GM19099 (cell line): ENCODE measurements around the gene LRP8.

ENCODE experiments used
- POLR2A ChIP-seq: IDR thresholded peaks from 3 replicates; pipeline ENCODE4 v1.6.1; 2011; ENCODE audit warnings: low read depth; ENCODE audit not compliant: insufficient read length; ENCODE audit errors: extremely low read depth

Gene LRP8

GRCh38 chr1:53366901-53367502 is 39.1 kb upstream of the LRP8 start:
- no peak for TF ChIP-seq POLR2A

GRCh38 chr1:53365437-53366063 is 37.7 kb upstream of the LRP8 start:
- TF ChIP-seq POLR2A, result no peak

DNA sequence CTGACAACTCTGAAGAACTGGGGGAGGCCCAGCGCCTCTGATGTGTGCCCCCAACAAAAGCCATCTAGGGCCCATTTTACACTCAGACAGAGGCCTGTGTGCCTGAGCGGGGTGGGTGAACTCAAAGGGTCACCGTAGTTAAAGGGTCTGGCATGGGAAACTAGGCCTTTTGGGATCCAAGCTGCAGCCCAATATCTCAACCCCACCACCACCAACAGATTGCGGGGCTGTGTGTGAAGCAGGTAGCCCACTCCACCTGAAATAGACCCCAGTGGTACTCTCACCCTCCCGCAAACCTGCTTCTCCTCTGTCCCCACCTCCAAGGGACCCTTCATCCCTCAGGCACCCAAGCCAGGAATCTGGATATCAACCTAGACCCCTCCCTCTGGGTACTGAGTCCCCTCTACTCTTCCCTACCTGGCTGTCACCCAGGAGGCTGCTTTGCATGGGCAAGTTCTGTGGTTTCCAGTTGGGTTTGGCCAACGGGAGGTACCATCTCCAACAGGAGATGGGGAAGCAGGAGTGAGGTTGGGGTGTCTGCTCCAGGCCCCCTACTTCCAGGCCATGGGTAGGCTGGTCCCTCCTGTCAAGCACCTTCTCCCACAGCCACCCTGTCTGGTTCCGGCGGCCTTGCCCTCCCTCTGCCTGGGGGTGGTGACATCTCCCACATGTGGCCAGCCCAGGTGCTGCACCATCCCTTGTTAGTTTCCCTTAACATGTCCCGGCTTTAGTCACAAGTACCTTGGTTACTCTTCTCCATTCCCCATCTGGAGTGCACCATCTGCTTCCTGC is 35.2 kb upstream of the LRP8 start:
- TF ChIP-seq POLR2A, result no peak

DNA sequence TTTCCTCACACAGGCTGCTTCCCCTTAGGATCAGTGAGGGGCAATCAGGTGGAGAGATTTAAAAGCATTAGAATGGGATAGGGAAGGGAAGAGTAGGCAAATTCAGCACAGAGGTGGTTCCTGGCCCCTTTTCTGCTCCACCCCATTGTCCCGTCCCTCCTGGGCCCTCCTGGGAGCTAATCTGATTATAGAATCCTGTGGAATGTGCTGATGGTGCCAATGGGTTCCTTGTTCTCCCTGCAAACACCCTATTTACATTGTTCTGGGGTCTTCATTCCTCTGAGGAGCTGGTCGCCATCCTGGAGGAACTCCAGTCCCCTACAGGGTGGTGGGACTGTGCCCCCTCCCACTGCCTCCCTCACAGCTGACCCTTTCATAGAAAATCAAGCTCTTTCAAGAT is 34.4 kb upstream of the LRP8 start:
- no peak for TF ChIP-seq POLR2A

- no peak for TF ChIP-seq POLR2A
These were observed 33.7 kb upstream of the LRP8 start for GRCh38 chr1:53361541-53361961.

DNA sequence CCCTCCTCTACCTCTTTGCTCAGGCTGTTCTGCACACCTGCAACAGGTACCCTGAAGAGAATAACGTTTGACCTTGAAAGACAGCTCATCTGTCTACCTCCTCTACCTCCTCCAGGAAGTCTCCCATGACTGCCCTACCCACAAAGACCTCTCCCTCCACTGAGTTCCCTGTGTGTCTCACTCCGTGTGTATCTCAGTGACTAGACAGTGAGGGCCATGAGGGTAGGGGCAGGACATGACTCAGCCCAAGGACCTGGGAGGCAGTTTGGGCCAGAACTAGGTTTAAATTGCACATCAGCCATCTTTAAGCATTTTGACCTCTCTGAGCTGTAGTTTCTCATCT is 32.0 kb upstream of the LRP8 start:
- no peak for TF ChIP-seq POLR2A

DNA sequence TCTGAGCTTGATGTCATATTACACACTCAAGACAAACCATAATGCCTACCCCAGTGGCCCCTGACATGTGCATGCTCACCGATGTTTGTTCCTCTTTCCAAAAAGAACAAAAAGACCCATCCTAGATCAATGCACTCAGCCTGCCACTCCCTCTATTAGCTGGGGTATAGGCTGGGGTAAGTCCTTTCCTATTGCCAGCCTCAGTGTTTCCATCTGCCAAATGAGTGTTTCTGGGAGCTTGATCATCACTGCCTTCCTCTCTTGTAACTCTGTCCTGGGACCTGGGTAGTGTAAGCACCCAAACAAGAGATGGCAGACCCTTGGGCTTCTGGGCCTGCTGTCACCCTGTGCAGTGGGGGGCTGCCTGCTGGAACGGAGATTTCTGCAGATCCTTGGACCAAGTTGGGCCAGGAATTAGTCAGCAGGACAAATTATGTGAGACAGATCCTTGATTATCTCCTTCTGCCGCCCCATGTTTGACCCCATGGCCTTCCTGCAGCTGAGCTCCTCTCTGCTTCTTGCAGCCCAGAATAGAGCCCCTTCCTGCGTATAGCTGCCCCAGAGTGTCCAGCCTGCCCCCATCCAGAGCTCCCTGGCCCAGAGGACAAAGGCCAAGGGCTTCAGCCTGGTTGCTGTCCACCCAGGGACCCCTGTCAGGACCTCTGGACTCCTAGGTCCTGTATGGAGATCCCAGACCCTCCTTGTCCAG is 31.5 kb upstream of the LRP8 start:
- TF ChIP-seq POLR2A, result no peak

GRCh38 chr1:53356637-53357036 is 28.8 kb upstream of the LRP8 start:
- no peak for TF ChIP-seq POLR2A

GRCh38 chr1:53354119-53354518 is 26.2 kb upstream of the LRP8 start:
- TF ChIP-seq POLR2A, result no peak

- TF ChIP-seq POLR2A, result no peak
These were observed 24.7 kb upstream of the LRP8 start for GRCh38 chr1:53352561-53352960.

GRCh38 chr1:53350853-53351767 is 23.2 kb upstream of the LRP8 start:
- TF ChIP-seq POLR2A, result no peak

GRCh38 chr1:53349968-53350852 is 22.3 kb upstream of the LRP8 start:
- TF ChIP-seq POLR2A, result no peak

GRCh38 chr1:53349369-53349835 is 21.5 kb upstream of the LRP8 start:
- TF ChIP-seq POLR2A, result no peak

- no peak for TF ChIP-seq POLR2A
These were observed 20.9 kb upstream of the LRP8 start for GRCh38 chr1:53348486-53349368.
